ENCODE results near the gene SRPRB.

- TF ChIP-seq CTCF (conservative IDR thresholded peaks at IDR 0.05; ENCODE audit: low read depth, low read length) = no peak
- no peak for TF ChIP-seq EZH2phosphoT487 (IDR thresholded peaks at IDR 0.05; ENCODE audit: borderline replicate concordance, low read length)
- no peak for TF ChIP-seq EZH2 (IDR thresholded peaks at IDR 0.05; ENCODE audit: low read length, unreplicated experiment)
Measured at GRCh38 chr3:133756716-133757694, 48.6 kb upstream of the SRPRB start.

Data from PC-3 (cell line).